ENCODE measurements around the gene HMX2. TPM values are rescaled to one million over a fixed set of nuclear protein-coding genes. Genes with fewer than 3 reads are reported as not detected.

HMX2 gene
- total RNA-seq, 2 donors from 2014 or later = 1.0 TPM; not detected in 1

DNA sequence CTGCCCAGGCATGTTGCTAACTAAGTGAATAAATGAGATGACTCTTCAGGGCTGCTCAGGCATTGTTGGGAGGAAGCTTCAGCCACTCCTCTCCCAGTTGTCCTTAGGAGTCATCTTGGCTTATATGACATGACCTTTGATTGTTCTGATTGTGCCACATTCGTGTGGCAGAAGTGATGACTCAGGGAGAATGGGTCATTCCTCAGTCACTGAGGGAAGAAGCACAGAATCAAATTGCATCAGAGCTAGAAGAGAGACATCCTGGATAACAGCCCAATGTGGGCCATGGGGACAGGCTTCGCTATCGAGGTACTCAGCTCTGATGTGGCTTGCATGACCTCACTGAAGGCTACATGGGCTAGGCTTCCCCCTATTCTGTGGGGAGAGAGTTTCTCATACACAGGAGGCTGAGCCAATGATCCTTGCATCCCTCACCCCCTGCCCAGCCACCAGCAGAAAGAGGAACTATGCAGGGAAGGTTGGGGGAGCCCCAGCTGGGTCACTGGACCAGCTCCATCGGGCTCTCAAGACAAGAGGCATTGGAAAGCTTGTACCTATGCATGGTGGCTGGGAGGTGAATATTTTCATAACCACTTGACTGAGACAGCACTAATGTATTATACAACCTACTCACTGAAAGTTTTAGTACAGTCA, 18.2 kb upstream of the HMX2 start:
- Histone ChIP-seq H3K4me3 (no peak overlapping the region), H3K4me1 (replicated peaks) (peaks cover 4% of the 10 kb centered on the region), H3K27ac (no peak overlapping the region), H3K9me3 (no peaks in the 10 kb centered on the region), H3K27me3 (replicated peaks; ENCODE audit: insufficient read depth) (peaks cover 31% of the 10 kb centered on the region), H3K36me3 (no peaks in the 10 kb centered on the region)
- TF ChIP-seq POLR2AphosphoS5 (IDR thresholded peaks at IDR 0.05) = no peak
- no peak for TF ChIP-seq POLR2A (IDR thresholded peaks at IDR 0.05)
- TF ChIP-seq, protein P1, sequence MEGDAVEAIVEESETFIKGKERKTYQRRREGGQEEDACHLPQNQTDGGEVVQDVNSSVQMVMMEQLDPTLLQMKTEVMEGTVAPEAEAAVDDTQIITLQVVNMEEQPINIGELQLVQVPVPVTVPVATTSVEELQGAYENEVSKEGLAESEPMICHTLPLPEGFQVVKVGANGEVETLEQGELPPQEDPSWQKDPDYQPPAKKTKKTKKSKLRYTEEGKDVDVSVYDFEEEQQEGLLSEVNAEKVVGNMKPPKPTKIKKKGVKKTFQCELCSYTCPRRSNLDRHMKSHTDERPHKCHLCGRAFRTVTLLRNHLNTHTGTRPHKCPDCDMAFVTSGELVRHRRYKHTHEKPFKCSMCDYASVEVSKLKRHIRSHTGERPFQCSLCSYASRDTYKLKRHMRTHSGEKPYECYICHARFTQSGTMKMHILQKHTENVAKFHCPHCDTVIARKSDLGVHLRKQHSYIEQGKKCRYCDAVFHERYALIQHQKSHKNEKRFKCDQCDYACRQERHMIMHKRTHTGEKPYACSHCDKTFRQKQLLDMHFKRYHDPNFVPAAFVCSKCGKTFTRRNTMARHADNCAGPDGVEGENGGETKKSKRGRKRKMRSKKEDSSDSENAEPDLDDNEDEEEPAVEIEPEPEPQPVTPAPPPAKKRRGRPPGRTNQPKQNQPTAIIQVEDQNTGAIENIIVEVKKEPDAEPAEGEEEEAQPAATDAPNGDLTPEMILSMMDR (IDR thresholded peaks at IDR 0.05) = no peak
- intact Hi-C loops (cut with DNase I) = no loop called here
- 76% methylated on average over 4 of the region's 4 CpGs for WGBS
- no peak for DNase-seq (ENCODE audit: low spot score)

DNA sequence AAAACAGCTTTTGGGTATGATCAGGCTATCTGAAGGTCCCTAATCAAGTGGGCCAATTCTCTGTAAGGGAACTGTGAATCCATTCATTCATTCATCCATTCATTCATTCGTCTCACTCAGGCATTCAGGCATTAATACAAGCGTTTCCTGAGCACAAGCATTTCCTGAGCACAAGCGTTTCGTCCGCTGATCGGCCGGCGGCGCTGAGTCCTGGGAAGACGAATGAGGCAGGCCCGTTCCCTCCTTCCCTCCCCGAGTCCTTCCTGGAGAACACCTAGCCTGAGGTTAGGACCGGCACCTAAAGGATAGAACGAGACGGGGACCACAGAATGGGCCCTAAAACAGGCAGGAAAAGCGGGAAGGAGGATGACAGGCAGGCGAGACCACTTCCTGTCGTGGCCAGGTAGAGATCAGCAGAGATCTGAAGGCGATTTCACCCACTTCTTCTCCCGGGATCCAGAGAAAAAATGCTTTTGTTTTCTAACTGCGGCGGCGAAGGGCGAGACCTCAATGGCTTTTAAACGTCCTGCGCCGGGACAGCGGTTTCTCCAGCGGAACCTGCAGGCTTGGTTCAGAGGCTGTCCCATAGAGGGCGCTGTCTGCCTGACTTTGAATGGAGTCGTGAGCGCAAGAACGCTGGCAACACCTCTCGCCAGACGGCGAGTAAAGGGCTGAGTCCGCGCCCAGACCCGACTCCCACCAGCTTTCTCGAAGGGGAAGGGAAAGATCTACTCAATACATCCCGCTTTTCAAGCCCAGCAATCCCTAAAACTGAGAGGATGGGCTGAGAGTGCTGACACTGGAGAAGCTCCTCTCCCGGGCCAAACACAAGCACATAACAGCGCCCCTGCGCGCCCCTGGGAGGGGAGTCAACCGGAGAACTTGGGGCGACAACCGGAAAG, 15.1 kb upstream of the HMX2 start:
- intact Hi-C loops (cut with DNase I) = loop anchor here (2.0 kb wide), 1 partner anchor 428 kb away; no protein-coding TSS in a partner anchor
- peaks cover 59% of the 10 kb centered on the region for H3K27me3 ChIP-seq (replicated peaks; ENCODE audit: insufficient read depth)
- H3K4me3 ChIP-seq = no peak overlapping the region
- H3K4me1 ChIP-seq (replicated peaks) = peaks cover 4% of the 10 kb centered on the region
- no peak overlapping the region for H3K27ac ChIP-seq
- DNase-seq (ENCODE audit: low spot score) = peak; percentile 81
- H3K9me3 ChIP-seq = no peaks in the 10 kb centered on the region
- no peaks in the 10 kb centered on the region for H3K36me3 ChIP-seq
- TF ChIP-seq POLR2AphosphoS5 (IDR thresholded peaks at IDR 0.05) = peak; percentile 24
- no peak for TF ChIP-seq POLR2A (IDR thresholded peaks at IDR 0.05)
- TF ChIP-seq, protein P1 (IDR thresholded peaks at IDR 0.05) = peak; percentile 66 to 92 (median 89)
- 6% methylated on average over 48 of the region's 48 CpGs for WGBS

DNA sequence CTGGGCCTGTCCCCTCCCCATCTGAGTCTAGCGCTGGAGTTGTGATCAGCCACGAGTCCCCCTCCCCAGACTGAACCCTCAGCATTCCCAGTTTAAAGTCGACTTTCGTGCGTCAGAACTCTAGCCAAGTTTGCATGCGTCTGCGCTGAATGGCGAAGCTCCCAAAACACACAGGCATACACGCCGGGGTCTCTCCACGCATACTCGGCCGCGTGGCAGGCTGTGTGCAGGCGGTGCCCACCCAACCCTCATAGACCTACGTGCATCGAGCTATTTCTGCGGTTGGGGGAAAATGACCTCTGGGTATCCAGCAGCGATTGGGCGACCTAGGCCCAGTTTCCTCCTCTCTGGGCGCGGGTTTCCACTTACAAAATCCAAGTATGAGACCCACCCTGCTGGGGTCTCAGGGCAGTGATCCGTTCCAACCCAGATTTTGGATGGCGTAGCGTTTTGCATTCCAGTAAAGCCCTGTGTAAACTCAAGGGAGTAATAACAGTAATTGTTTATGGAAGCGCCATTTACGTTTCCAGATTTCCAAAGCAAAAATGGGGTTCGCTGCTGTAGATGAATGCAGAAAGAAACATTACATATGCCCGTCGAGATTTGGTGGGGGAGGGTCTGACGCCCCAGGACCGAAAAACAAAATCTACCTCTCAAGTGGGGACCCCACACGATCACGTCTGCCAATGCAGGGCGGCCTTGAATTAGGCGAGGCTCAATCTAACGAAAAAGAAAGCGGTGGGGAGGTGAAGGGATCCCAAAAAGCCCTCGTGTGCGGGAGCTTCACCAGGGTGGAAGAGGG, 14.2 kb upstream of the HMX2 start:
- Histone ChIP-seq H3K36me3 (no peaks in the 10 kb centered on the region), H3K27ac (no peak overlapping the region), H3K27me3 (replicated peaks; ENCODE audit: insufficient read depth) (peaks cover 65% of the 10 kb centered on the region), H3K4me3 (no peak overlapping the region), H3K9me3 (no peaks in the 10 kb centered on the region), H3K4me1 (replicated peaks) (peaks cover 4% of the 10 kb centered on the region)
- TF ChIP-seq, protein P1 (IDR thresholded peaks at IDR 0.05) = no peak
- TF ChIP-seq POLR2AphosphoS5 (IDR thresholded peaks at IDR 0.05) (no peak), POLR2A (IDR thresholded peaks at IDR 0.05) (no peak)
- intact Hi-C loops (cut with DNase I) = loop anchor here (2.0 kb wide), 1 partner anchor 427 kb away; no protein-coding TSS in a partner anchor
- 8% methylated on average over 40 of the region's 40 CpGs for WGBS
- no peak for DNase-seq (ENCODE audit: low spot score)

DNA sequence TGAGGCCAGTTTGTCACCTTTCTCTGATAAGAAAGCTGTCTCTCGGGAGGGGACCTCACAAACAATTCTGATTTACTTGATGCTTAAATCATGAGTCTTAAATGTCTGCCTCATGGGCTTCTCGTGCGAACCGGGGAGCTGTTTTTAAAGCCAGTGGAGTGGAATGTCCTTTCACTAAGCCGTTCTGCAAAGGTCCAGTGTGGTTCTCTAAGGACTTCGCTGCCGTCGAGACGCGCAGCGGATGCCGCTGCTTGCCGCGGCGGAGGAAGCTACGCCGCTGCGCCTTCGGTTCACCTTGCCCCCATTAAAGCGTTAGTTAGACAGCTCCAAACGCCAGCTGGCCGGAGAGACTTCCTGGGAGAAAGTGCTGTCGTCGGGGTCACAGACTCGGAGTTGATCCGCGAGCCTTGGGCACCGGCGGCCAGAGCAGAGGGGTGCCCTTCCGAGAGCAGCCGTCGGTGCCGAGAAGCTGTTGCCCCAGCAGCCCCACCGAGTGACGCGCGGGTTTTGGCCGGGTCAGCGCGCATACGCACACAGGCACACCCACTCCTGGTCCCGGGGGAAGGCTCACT, 13.5 kb upstream of the HMX2 start:
- Histone ChIP-seq H3K4me1 (replicated peaks) (peaks cover 4% of the 10 kb centered on the region), H3K4me3 (no peak overlapping the region), H3K9me3 (no peaks in the 10 kb centered on the region), H3K36me3 (no peaks in the 10 kb centered on the region), H3K27ac (no peak overlapping the region), H3K27me3 (replicated peaks; ENCODE audit: insufficient read depth) (peaks cover 60% of the 10 kb centered on the region)
- WGBS = 7% methylated on average over 33 of the region's 42 CpGs
- intact Hi-C loops (cut with DNase I) = no loop called here
- no peak for DNase-seq (ENCODE audit: low spot score)
- no peak for TF ChIP-seq POLR2AphosphoS5 (IDR thresholded peaks at IDR 0.05)
- TF ChIP-seq, protein P1 (IDR thresholded peaks at IDR 0.05) = no peak
- TF ChIP-seq POLR2A (IDR thresholded peaks at IDR 0.05) = no peak
